HL-60 (cell line): ENCODE results near the gene DENND10.

Experiments
- GABPA ChIP-seq: IDR thresholded peaks from 2 replicates; pipeline ENCODE4 v1.6.1; 2012; ENCODE audit warnings: low read depth
- POLR2AphosphoS5 ChIP-seq: IDR thresholded peaks from 2 replicates; pipeline ENCODE4 v1.6.1; 2012; ENCODE audit warnings: low read depth
- TF ChIP-seq, protein P1 (sequence below): IDR thresholded peaks from one replicate; pipeline ENCODE4 v1.5.1; 2011; ENCODE audit warnings: low read length, control low read depth, inconsistent platforms; ENCODE audit not compliant: insufficient read depth

- TF ChIP-seq, protein P1, sequence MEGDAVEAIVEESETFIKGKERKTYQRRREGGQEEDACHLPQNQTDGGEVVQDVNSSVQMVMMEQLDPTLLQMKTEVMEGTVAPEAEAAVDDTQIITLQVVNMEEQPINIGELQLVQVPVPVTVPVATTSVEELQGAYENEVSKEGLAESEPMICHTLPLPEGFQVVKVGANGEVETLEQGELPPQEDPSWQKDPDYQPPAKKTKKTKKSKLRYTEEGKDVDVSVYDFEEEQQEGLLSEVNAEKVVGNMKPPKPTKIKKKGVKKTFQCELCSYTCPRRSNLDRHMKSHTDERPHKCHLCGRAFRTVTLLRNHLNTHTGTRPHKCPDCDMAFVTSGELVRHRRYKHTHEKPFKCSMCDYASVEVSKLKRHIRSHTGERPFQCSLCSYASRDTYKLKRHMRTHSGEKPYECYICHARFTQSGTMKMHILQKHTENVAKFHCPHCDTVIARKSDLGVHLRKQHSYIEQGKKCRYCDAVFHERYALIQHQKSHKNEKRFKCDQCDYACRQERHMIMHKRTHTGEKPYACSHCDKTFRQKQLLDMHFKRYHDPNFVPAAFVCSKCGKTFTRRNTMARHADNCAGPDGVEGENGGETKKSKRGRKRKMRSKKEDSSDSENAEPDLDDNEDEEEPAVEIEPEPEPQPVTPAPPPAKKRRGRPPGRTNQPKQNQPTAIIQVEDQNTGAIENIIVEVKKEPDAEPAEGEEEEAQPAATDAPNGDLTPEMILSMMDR = no peak
- no peak for TF ChIP-seq POLR2AphosphoS5
- TF ChIP-seq GABPA = no peak
Observed at GRCh38 chr10:119167041-119167440, 63.1 kb downstream of the DENND10 start.
